ENCODE data around the gene TMEM190. TPM values are rescaled to one million over a fixed set of nuclear protein-coding genes. Genes with fewer than 3 reads are reported as not detected.
"Not testable (repeated sequence)": the region's sequence is repeated elsewhere in the genome, so short reads cannot be mapped to it uniquely, and the experiment has no call there.

The TMEM190 gene
- total RNA-seq, 1 donor from 2014 or later = not detected

GRCh38 chr19:55418185-55418584 lies 41.6 kb downstream of the TMEM190 start:
- TF ChIP-seq CTCF (IDR thresholded peaks at IDR 0.05; ENCODE audit: unreplicated experiment) = peak; percentile 16
- Mint-ChIP-seq H3K9me3 (ENCODE audit: unreplicated experiment) (no peaks in the 10 kb centered on the region), H3K36me3 (ENCODE audit: low read depth, unreplicated experiment) (no peaks in the 10 kb centered on the region), H3K27me3 (ENCODE audit: unreplicated experiment) (peaks cover 5% of the 10 kb centered on the region), H3K27ac (ENCODE audit: unreplicated experiment) (no peak overlapping the region), H3K4me1 (ENCODE audit: unreplicated experiment) (no peaks in the 10 kb centered on the region), H3K4me3 (ENCODE audit: unreplicated experiment) (no peak overlapping the region)
- peak; percentile 67 for DNase-seq (ENCODE audit: low spot score)

- Mint-ChIP-seq H3K9me3 (ENCODE audit: unreplicated experiment) (no peaks in the 10 kb centered on the region), H3K4me3 (ENCODE audit: unreplicated experiment) (no peak overlapping the region), H3K27me3 (ENCODE audit: unreplicated experiment) (peaks cover 7% of the 10 kb centered on the region), H3K36me3 (ENCODE audit: low read depth, unreplicated experiment) (no peaks in the 10 kb centered on the region), H3K4me1 (ENCODE audit: unreplicated experiment) (no peaks in the 10 kb centered on the region), H3K27ac (ENCODE audit: unreplicated experiment) (no peak overlapping the region)
- DNase-seq (ENCODE audit: low spot score) = no peak
- TF ChIP-seq CTCF (IDR thresholded peaks at IDR 0.05; ENCODE audit: unreplicated experiment) = no peak
These were observed 42.5 kb downstream of the TMEM190 start for GRCh38 chr19:55419103-55419502.

- peaks cover 7% of the 10 kb centered on the region for H3K27me3 Mint-ChIP-seq (ENCODE audit: unreplicated experiment)
These were observed 43.1 kb downstream of the TMEM190 start for GRCh38 chr19:55419624-55420236.

GRCh38 chr19:55421281-55421680 lies 44.7 kb downstream of the TMEM190 start:
- H3K4me3 Mint-ChIP-seq (ENCODE audit: unreplicated experiment); H3K9me3 Mint-ChIP-seq (ENCODE audit: unreplicated experiment); H3K4me1 Mint-ChIP-seq (ENCODE audit: unreplicated experiment); H3K27ac Mint-ChIP-seq (ENCODE audit: unreplicated experiment); H3K27me3 Mint-ChIP-seq (ENCODE audit: unreplicated experiment); H3K36me3 Mint-ChIP-seq (ENCODE audit: low read depth, unreplicated experiment); DNase-seq (ENCODE audit: low spot score): not testable (repeated sequence)

More at GRCh38 chr19:55419624-55420236, 43.1 kb downstream of the TMEM190 start:
- TF ChIP-seq CTCF (IDR thresholded peaks at IDR 0.05; ENCODE audit: unreplicated experiment) = no peak
- H3K9me3 Mint-ChIP-seq (ENCODE audit: unreplicated experiment) = no peaks in the 10 kb centered on the region
- H3K4me3 Mint-ChIP-seq (ENCODE audit: unreplicated experiment) = no peak overlapping the region
- no peak for DNase-seq (ENCODE audit: low spot score)
- H3K4me1 Mint-ChIP-seq (ENCODE audit: unreplicated experiment) = no peaks in the 10 kb centered on the region
- H3K36me3 Mint-ChIP-seq (ENCODE audit: low read depth, unreplicated experiment) = no peaks in the 10 kb centered on the region
- H3K27ac Mint-ChIP-seq (ENCODE audit: unreplicated experiment) = no peak overlapping the region

GRCh38 chr19:55423225-55424005 lies 46.8 kb downstream of the TMEM190 start:
- no peak overlapping the region for H3K27ac Mint-ChIP-seq (ENCODE audit: unreplicated experiment)
- peaks cover 4% of the 10 kb centered on the region for H3K27me3 Mint-ChIP-seq (ENCODE audit: unreplicated experiment)
- H3K4me1 Mint-ChIP-seq (ENCODE audit: unreplicated experiment) = no peaks in the 10 kb centered on the region
- DNase-seq (ENCODE audit: low spot score) = no peak
- no peak for TF ChIP-seq CTCF (IDR thresholded peaks at IDR 0.05; ENCODE audit: unreplicated experiment)
- H3K9me3 Mint-ChIP-seq (ENCODE audit: unreplicated experiment) = no peaks in the 10 kb centered on the region
- H3K4me3 Mint-ChIP-seq (ENCODE audit: unreplicated experiment) = no peak overlapping the region
- no peaks in the 10 kb centered on the region for H3K36me3 Mint-ChIP-seq (ENCODE audit: low read depth, unreplicated experiment)
